Liver (tissue), 9 donors: ENCODE measurements around the gene SMIM10. TPM values are rescaled to one million over a fixed set of nuclear protein-coding genes. Genes with fewer than 3 reads are reported as not detected.

Experiments
- DNase-seq: peaks from one replicate; pipeline ENCODE4 v3.0.0-alpha.2; 2017; ENCODE audit warnings: low spot score
- H3K27ac ChIP-seq, 2 donors: one replicate each; pipeline ENCODE4 v1.7.0; 2013; ENCODE audit warnings: inconsistent platforms in 2 of 2, low read length in 2 of 2, control low read depth in 1 of 2, low read depth in 1 of 2, mild to moderate bottlenecking in 1 of 2
- H3K27me3 ChIP-seq, 4 donors: one replicate each; pipeline versions ENCODE4 v1.6.1 to v1.7.0; 2013; ENCODE audit warnings: low read length in 3 of 4, inconsistent platforms in 1 of 4, mild to moderate bottlenecking in 1 of 4, moderate library complexity in 1 of 4; ENCODE audit not compliant: control insufficient read depth in 4 of 4, insufficient read depth in 4 of 4
- H3K36me3 ChIP-seq, 4 donors: one replicate each; pipeline versions ENCODE4 v1.6.1 to v1.7.0; 2013; ENCODE audit warnings: low read length in 3 of 4, mild to moderate bottlenecking in 3 of 4, low read depth in 1 of 4, moderate library complexity in 1 of 4; ENCODE audit not compliant: control insufficient read depth in 4 of 4, insufficient read depth in 3 of 4
- H3K4me1 ChIP-seq, 4 donors: one replicate each; pipeline versions ENCODE4 v1.6.1 to v1.7.0; 2013; ENCODE audit warnings: low read length in 3 of 4, mild to moderate bottlenecking in 3 of 4, moderate library complexity in 1 of 4; ENCODE audit not compliant: control insufficient read depth in 4 of 4, insufficient read depth in 4 of 4
- H3K4me3 ChIP-seq, 3 donors: one replicate each; pipeline versions ENCODE4 v1.6.1 to v1.7.0; 2013; ENCODE audit warnings: low read length in 3 of 3, control low read depth in 1 of 3, low read depth in 1 of 3, mild to moderate bottlenecking in 1 of 3
- H3K9ac ChIP-seq, 2 donors: one replicate each; pipeline ENCODE4 v1.7.0; 2013; ENCODE audit warnings: low read length in 2 of 2, mild to moderate bottlenecking in 2 of 2, moderate library complexity in 2 of 2, control low read depth in 1 of 2, low read depth in 1 of 2
- H3K9me3 ChIP-seq, 4 donors: one replicate each; pipeline versions ENCODE4 v1.6.1 to v1.7.0; 2013; ENCODE audit warnings: low read length in 3 of 4; ENCODE audit not compliant: control insufficient read depth in 4 of 4
- ATF3 ChIP-seq: IDR thresholded peaks from 2 replicates; pipeline ENCODE4 v1.6.1; 2016; ENCODE audit warnings: antibody characterized with exemption
- CTCF ChIP-seq: fragments of 150-350 bp; IDR thresholded peaks from 2 replicates; pipeline ENCODE4 v1.5.1; 2017; ENCODE audit warnings: improper control_type of control experiment, low read depth, low read length; ENCODE audit not compliant: missing input control
- EGR1 ChIP-seq, 2 donors: IDR thresholded peaks; 2 replicates each; pipeline ENCODE4 v1.6.1; 2016 to 2018; ENCODE audit warnings: antibody characterized with exemption in 2 of 2, low read depth in 2 of 2
- FOXA1 ChIP-seq: IDR thresholded peaks from 2 replicates; pipeline ENCODE4 v1.6.1; 2016; ENCODE audit warnings: antibody characterized with exemption
- FOXA2 ChIP-seq: IDR thresholded peaks from 2 replicates; pipeline ENCODE4 v1.6.1; 2016; ENCODE audit warnings: antibody characterized with exemption
- GABPA ChIP-seq, 2 donors: IDR thresholded peaks in 1 of 2; conservative IDR thresholded peaks in 1 of 2; 2 replicates each; pipeline ENCODE4 v1.6.1; 2016; ENCODE audit warnings: antibody characterized with exemption in 2 of 2, mild to moderate bottlenecking in 1 of 2, moderate library complexity in 1 of 2
- HNF4A ChIP-seq, 2 donors: conservative IDR thresholded peaks; 2 replicates each; pipeline ENCODE4 v1.6.1; 2016; ENCODE audit warnings: antibody characterized with exemption in 2 of 2, mild to moderate bottlenecking in 2 of 2
- HNF4G ChIP-seq: IDR thresholded peaks from 2 replicates; pipeline ENCODE4 v1.6.1; 2016; ENCODE audit warnings: antibody characterized with exemption
- JUND ChIP-seq, 2 donors: IDR thresholded peaks; 2 replicates each; pipeline ENCODE4 v1.6.1; 2016; ENCODE audit warnings: antibody characterized with exemption in 2 of 2
- MAX ChIP-seq: IDR thresholded peaks from 2 replicates; pipeline ENCODE4 v1.6.1; 2016; ENCODE audit warnings: antibody characterized with exemption
- NR2F2 ChIP-seq: IDR thresholded peaks from 2 replicates; pipeline ENCODE4 v1.6.1; 2016; ENCODE audit warnings: antibody characterized with exemption
- RAD21 ChIP-seq, 2 donors: IDR thresholded peaks; 2 replicates each; pipeline ENCODE4 v1.6.1; 2016; ENCODE audit warnings: antibody characterized with exemption in 2 of 2, mild to moderate bottlenecking in 2 of 2
- REST ChIP-seq: IDR thresholded peaks from 2 replicates; pipeline ENCODE4 v1.6.1; 2016; ENCODE audit warnings: antibody characterized with exemption, mild to moderate bottlenecking
- RXRA ChIP-seq, 2 donors: IDR thresholded peaks; 2 replicates each; pipeline ENCODE4 v1.6.1; 2017 to 2018; ENCODE audit warnings: antibody characterized with exemption in 2 of 2, mild to moderate bottlenecking in 1 of 2
- SP1 ChIP-seq: IDR thresholded peaks from 2 replicates; pipeline ENCODE4 v1.6.1; 2018; ENCODE audit warnings: antibody characterized with exemption, mild to moderate bottlenecking
- TAF1 ChIP-seq: conservative IDR thresholded peaks from 2 replicates; pipeline ENCODE4 v1.6.1; 2016; ENCODE audit warnings: antibody characterized with exemption, mild to moderate bottlenecking
- YY1 ChIP-seq: IDR thresholded peaks from 2 replicates; pipeline ENCODE4 v1.6.1; 2016; ENCODE audit warnings: antibody characterized with exemption, mild to moderate bottlenecking
- ZBTB33 ChIP-seq: IDR thresholded peaks from 2 replicates; pipeline ENCODE4 v1.6.1; 2016; ENCODE audit warnings: antibody characterized with exemption
- WGBS: extraction: QIAGEN DNeasy Blood & Tissue Kit; methylation state at CpG from one replicate; pipeline ENCODE4 v1.1.7; 2013; 5-methylcytosine and 5-hydroxymethylcytosine counted together
- polyA plus RNA-seq, 2 donors: library from polyadenylated mRNA; stranded (reverse) in 1 of 2; unstranded in 1 of 2; fragments of 200-250 nt in 1 of 2; fragments of >200 nt in 1 of 2; fragmentation: Nextera tagmentation in 1 of 2; extraction: Ambion mirVana in 1 of 2; gene quantifications; one replicate each; pipeline versions ENCODE4 v1.2.1 to v1.2.3, GENCODE V29; 2013 to 2015
- total RNA-seq, 2 donors: library from RNA; depleted of rRNA; stranded (reverse); fragments of >200 nt; gene quantifications; one replicate each; pipeline ENCODE4 v1.2.3, GENCODE V29; 2014
- donor health status: healthy.
- donor health status: healthy.
- donor health status: healthy.
- donor health status: healthy.
- donor health status: healthy.

The SMIM10 gene
- total and polyA plus RNA-seq, 4 donors: 0.33 to 6.5 (median 0.68) TPM

GRCh38 chrX:135006187-135006586, 15.4 kb downstream of the SMIM10 start:
- Histone ChIP-seq H3K4me1 (peaks cover 0 to 6% (median 2%) of the 10 kb centered on the region in 4 donors), H3K9ac (no peak overlapping the region), H3K4me3 (no peak overlapping the region), H3K27ac (no peak overlapping the region), H3K36me3 (no peaks in the 10 kb centered on the region), H3K9me3 (no peaks in the 10 kb centered on the region), H3K27me3 (no peaks in the 10 kb centered on the region)
- no peak for DNase-seq
- TF ChIP-seq MAX: no peak
- TF ChIP-seq HNF4A (conservative IDR thresholded peaks at IDR 0.05): no peak
- no peak for TF ChIP-seq RAD21 (IDR thresholded peaks at IDR 0.05)
- TF ChIP-seq TAF1: no peak
- TF ChIP-seq GABPA (IDR thresholded peaks at IDR 0.05 in 1 of 2, conservative IDR thresholded peaks at IDR 0.05 in 1 of 2): no peak
- TF ChIP-seq ZBTB33: no peak
- no peak for TF ChIP-seq YY1
- TF ChIP-seq NR2F2: no peak
- no peak for TF ChIP-seq REST
- no peak for TF ChIP-seq JUND (IDR thresholded peaks at IDR 0.05)
- TF ChIP-seq ATF3: no peak
- TF ChIP-seq FOXA1: no peak
- TF ChIP-seq CTCF: no peak
- TF ChIP-seq EGR1 (IDR thresholded peaks at IDR 0.05; ENCODE audit: low read depth in 2 of 2): no peak
- TF ChIP-seq FOXA2: no peak
- no peak for TF ChIP-seq HNF4G
- no peak for TF ChIP-seq RXRA (IDR thresholded peaks at IDR 0.05)
- no peak for TF ChIP-seq SP1
- WGBS: 90% methylated on average over 4 of the region's 4 CpGs
